Measurements from ENCODE around the gene DGKB.

The DGKB gene

DNA sequence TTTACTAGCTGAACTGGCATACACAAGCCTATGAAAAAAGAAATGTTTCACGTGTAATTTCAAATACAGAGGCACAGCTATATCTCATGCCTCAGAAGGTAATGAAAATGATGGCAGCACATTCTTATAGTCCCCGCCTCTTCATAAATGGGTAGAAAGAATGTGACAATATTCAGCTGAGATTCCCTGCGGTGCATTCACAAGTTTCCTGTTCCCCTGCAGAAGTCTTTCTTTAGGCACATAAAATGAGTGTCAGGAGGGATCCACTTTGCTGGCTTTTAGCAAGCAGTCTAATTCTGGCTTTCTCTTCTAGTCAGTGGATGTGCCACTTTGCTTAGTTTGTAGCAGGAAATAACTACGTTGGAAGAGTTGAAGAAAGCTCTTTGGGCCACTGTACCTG is 56.1 kb downstream of the DGKB start:
- no peaks in the 10 kb centered on the region for H3K36me3 Mint-ChIP-seq (ENCODE audit: low read depth)
- H3K27me3 Mint-ChIP-seq, result no peaks in the 10 kb centered on the region
- no peaks in the 10 kb centered on the region for H3K4me1 Mint-ChIP-seq (ENCODE audit: low read depth)

DNA sequence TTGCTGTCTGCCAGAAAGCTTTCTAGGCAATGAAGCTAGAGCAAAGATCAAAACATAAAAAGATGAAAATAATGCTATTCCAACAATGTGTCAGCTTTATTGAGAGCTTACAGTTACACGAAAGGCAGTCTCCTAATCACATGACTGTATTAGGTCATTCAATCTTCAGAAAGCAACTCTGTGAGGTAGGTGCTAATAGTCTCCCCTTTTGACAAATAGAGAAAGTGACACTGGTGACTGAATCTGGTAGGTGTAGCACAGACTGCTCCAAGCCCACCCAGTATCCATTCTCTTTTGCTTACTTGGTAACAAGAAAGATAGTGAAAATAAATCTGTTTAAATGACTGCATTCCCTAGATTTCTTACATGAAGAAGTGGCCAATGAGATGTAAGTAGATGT is 58.8 kb downstream of the DGKB start:
- no peaks in the 10 kb centered on the region for H3K36me3 Mint-ChIP-seq (ENCODE audit: low read depth)
- no peak overlapping the region for H3K27ac Mint-ChIP-seq
- H3K4me1 Mint-ChIP-seq (ENCODE audit: low read depth), result no peaks in the 10 kb centered on the region
- no peaks in the 10 kb centered on the region for H3K27me3 Mint-ChIP-seq
- peaks cover 4% of the 10 kb centered on the region for H3K9me3 Mint-ChIP-seq
- H3K4me3 Mint-ChIP-seq, result no peak overlapping the region
- no peak for DNase-seq

More for the DNA sequence above, 56.1 kb downstream of the DGKB start:
- H3K9me3 Mint-ChIP-seq, result peaks cover 2% of the 10 kb centered on the region
- H3K4me3 Mint-ChIP-seq, result no peak overlapping the region
- no peak for DNase-seq
- no peak overlapping the region for H3K27ac Mint-ChIP-seq

DNA sequence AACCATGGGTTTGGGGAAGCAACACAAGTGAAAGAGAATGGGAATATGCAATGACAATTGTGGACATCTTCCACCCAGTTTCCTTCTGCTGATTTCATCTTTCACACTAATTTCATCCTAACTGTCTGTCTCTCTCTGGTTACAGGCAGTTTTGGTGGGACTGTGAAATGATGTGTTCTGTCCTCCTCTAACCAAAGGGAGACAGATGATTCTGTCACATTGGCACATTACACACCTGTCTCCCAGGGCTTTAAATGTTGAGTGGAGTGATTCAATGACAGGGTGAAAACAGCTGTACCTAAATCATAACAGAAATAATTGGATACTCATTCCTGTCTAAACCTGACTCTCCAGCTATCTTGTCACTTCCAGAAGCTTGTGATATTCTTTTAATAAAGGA is 60.0 kb downstream of the DGKB start:
- H3K4me3 Mint-ChIP-seq, result no peak overlapping the region
- no peaks in the 10 kb centered on the region for H3K36me3 Mint-ChIP-seq (ENCODE audit: low read depth)
- DNase-seq, result no peak
- no peaks in the 10 kb centered on the region for H3K27me3 Mint-ChIP-seq
- no peak overlapping the region for H3K27ac Mint-ChIP-seq
- no peaks in the 10 kb centered on the region for H3K4me1 Mint-ChIP-seq (ENCODE audit: low read depth)
- peaks cover 4% of the 10 kb centered on the region for H3K9me3 Mint-ChIP-seq

DNA sequence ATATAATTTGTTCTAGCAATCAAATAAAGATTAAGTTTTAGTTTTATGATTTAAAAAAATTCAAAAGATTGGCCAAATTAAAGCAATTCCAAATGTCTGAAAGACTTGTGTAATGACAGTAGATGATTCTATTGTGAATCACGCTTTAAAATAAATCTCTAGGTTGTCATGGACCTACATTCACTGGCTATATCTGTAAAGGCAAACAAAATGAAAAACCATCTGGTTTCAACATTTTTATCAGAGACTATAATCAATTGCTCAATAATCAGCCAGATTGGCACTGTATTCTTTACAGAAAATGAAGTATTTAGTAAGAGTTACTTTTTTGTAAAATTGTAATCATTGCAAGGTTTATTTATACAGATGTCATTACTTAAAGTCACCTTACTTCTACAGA is 60.7 kb downstream of the DGKB start:
- H3K9me3 Mint-ChIP-seq, result peaks cover 4% of the 10 kb centered on the region
- no peak overlapping the region for H3K4me3 Mint-ChIP-seq
- no peaks in the 10 kb centered on the region for H3K4me1 Mint-ChIP-seq (ENCODE audit: low read depth)
- H3K27ac Mint-ChIP-seq, result no peak overlapping the region
- DNase-seq, result no peak
- no peaks in the 10 kb centered on the region for H3K36me3 Mint-ChIP-seq (ENCODE audit: low read depth)
- no peaks in the 10 kb centered on the region for H3K27me3 Mint-ChIP-seq

DNA sequence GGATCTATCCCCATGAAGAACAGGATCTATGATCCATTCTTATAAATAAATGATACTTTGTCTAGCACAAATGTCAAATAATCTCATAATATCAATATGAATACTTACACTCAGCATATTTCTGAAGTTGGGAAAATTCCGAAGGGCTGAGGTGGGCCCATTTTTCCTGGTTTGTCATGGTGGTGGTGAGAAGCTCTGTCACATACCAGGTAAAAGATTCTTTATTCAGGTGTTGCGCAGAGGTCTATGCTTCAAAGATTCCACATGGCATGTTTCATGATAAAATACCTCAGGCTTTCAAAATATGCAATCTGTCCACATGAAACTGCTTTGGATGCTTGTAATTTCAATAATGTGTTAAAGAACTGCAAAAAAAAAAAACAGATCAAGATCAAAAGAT is 61.5 kb downstream of the DGKB start:
- H3K9me3 Mint-ChIP-seq, result peaks cover 4% of the 10 kb centered on the region
- DNase-seq, result no peak
- H3K36me3 Mint-ChIP-seq (ENCODE audit: low read depth), result no peaks in the 10 kb centered on the region
- no peak overlapping the region for H3K27ac Mint-ChIP-seq
- no peak overlapping the region for H3K4me3 Mint-ChIP-seq
- no peaks in the 10 kb centered on the region for H3K4me1 Mint-ChIP-seq (ENCODE audit: low read depth)
- H3K27me3 Mint-ChIP-seq, result no peaks in the 10 kb centered on the region

DNA sequence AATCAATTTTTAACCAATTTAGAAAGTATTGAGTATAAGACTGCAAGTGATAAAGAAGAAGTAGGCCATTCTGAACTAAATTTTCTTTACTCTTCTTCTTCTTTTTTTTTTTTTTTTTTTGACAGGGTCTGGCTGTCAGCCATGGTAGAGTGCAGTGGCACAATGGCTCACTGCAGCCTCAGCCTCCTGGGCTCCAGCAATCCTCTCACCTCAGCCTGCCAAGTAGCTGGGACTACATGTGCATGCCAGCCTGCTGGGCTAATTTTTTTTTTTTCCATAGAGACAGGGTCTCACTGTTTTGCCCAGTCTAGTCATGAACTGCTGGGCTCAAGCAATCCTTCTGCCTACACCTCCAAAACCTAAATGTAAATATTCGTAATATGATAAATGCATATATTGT is 63.2 kb downstream of the DGKB start:
- Mint-ChIP-seq H3K9me3 (peaks cover 4% of the 10 kb centered on the region), H3K27ac (no peak overlapping the region), H3K4me3 (no peak overlapping the region), H3K27me3 (no peaks in the 10 kb centered on the region), H3K4me1 (ENCODE audit: low read depth) (no peaks in the 10 kb centered on the region), H3K36me3 (ENCODE audit: low read depth) (no peaks in the 10 kb centered on the region)
- no peak for DNase-seq

DNA sequence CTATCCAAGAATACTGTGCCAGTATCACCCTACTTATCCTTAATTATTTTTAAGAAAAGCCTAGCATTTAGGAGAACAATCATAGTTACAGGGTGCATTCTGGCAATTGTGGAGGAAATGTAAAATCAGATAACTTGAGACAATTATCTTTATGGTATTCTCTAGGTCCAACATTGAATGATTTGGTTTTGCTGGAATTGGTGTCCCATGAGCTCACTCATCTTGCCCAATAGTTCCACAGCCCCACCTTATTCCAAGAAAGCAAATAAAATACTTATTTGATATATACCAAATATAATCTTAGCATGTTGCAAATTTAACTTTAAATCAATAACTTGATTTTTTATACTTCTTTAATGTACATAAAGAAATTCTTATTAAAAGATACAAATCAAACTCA is 65.3 kb downstream of the DGKB start:
- H3K4me1 Mint-ChIP-seq (ENCODE audit: low read depth), result no peaks in the 10 kb centered on the region
- no peak for DNase-seq
- no peak overlapping the region for H3K4me3 Mint-ChIP-seq
- no peak overlapping the region for H3K27ac Mint-ChIP-seq
- no peaks in the 10 kb centered on the region for H3K36me3 Mint-ChIP-seq (ENCODE audit: low read depth)
- H3K27me3 Mint-ChIP-seq, result no peaks in the 10 kb centered on the region
- H3K9me3 Mint-ChIP-seq, result peaks cover 3% of the 10 kb centered on the region

DNA sequence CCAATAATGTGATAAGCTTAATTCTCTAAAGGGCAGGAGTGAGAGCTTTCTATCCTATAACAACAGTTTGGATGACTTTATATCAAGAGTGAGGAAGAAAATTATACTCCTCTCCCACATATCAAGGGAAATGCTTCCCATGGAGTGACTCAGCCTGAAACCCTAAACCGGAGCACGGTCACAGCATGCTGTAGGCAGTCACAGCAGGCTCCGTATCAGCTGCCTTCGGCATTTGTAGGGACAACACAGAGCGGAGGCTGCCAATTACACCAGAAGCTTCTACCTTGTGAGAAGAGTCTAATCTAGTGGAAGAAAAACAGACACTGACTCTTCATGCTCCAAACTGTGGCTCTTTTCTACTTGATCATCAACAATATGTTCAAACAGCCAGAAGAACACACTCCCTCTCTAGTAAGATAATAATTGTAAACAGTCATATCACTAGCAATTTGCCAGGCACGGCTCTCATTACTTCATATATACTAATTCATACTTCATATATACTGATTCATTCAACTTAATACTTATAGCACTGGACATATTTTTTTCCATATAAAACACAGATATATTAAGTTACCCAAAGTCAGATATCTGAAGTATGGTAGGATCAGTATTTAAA is 65.9 kb downstream of the DGKB start:
- Mint-ChIP-seq H3K4me1 (ENCODE audit: low read depth) (no peaks in the 10 kb centered on the region), H3K27me3 (no peaks in the 10 kb centered on the region), H3K36me3 (ENCODE audit: low read depth) (no peaks in the 10 kb centered on the region), H3K4me3 (no peak overlapping the region), H3K9me3 (peaks cover 3% of the 10 kb centered on the region), H3K27ac (no peak overlapping the region)
- no peak for DNase-seq

DNA sequence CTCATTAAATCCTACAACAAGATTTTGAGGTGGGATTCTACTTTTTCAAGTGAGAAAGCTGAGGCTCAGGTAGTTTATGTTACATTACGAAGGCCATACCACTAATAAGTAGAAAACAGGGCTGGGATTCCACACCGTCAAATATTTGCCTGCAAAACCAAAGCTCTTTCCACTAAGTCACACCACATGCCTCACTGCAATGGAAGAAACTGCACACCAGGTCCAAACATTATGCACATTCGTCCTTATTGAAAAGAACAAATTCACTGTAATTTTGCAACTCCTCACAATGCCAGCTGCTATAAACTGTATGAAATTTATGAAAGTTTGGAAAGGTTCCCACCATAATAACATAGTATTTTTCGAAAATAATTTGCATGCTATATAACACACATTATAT is 66.5 kb downstream of the DGKB start:
- no peaks in the 10 kb centered on the region for H3K36me3 Mint-ChIP-seq (ENCODE audit: low read depth)
- no peak overlapping the region for H3K4me3 Mint-ChIP-seq
- DNase-seq, result no peak
- H3K4me1 Mint-ChIP-seq (ENCODE audit: low read depth), result no peaks in the 10 kb centered on the region
- peaks cover 3% of the 10 kb centered on the region for H3K9me3 Mint-ChIP-seq
- no peaks in the 10 kb centered on the region for H3K27me3 Mint-ChIP-seq
- H3K27ac Mint-ChIP-seq, result no peak overlapping the region

DNA sequence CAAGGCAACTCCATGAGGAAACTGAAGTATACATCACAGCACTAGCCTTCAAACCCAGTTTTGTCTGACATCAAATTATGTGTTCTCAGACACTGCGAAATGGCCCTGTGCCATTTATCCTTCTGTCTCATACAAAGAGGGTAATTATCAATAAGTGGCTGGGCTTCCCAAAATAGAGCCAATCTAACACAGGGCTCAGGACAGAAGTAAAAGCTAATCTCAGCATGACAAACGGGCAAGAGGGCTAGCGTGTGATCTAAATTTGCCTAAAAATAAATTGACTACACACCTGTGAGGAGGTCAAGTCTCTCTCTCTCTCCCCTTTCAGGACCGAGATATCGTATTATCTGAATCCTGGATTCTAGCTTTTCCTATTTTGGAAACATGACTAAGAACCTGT is 67.2 kb downstream of the DGKB start:
- Mint-ChIP-seq H3K27ac (no peak overlapping the region), H3K4me1 (ENCODE audit: low read depth) (no peaks in the 10 kb centered on the region), H3K4me3 (no peak overlapping the region), H3K27me3 (no peaks in the 10 kb centered on the region), H3K9me3 (no peaks in the 10 kb centered on the region), H3K36me3 (ENCODE audit: low read depth) (no peaks in the 10 kb centered on the region)
- DNase-seq, result no peak

DNA sequence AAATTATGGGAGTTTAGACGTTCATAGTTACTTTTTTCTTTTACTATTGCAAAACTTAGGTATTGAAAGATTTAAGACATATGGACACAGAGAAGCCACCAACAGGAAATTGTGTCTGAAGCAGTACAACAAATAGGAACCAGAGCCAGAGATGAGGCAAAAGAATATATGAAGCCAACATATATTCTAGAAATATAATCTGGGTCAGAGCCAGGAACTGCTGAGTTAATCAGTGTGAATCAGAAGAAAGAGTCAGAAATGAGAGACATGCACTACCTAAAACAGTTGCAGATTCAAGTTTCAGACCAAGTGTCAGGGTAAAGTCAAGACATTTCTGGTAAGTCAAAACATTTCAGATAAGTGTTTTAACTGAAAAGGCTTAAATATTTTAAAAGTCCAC is 67.7 kb downstream of the DGKB start:
- no peaks in the 10 kb centered on the region for H3K4me1 Mint-ChIP-seq (ENCODE audit: low read depth)
- H3K27me3 Mint-ChIP-seq, result no peaks in the 10 kb centered on the region
- H3K36me3 Mint-ChIP-seq (ENCODE audit: low read depth), result no peaks in the 10 kb centered on the region
- H3K27ac Mint-ChIP-seq, result no peak overlapping the region
- no peak overlapping the region for H3K4me3 Mint-ChIP-seq
- no peaks in the 10 kb centered on the region for H3K9me3 Mint-ChIP-seq
- DNase-seq, result no peak

DNA sequence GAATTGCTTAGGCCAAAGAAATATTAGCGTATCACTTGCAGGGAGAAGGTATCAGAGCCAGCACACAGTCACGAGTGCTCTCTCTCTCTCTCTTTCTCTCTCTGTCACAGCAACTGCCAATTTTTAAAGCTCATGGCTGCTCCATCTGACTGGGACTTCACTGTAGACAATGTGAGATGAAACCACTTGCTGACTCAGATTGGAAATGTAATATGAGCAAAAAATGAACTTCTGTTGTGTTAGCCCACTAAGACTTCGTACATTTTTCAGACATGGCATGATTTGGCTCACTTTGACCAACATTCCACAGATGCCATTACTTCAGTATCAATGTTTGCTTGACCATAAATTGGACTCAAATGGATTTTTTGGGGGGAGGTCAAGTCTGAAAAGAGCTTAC is 68.1 kb downstream of the DGKB start:
- Mint-ChIP-seq H3K9me3 (no peaks in the 10 kb centered on the region), H3K4me3 (no peak overlapping the region), H3K27ac (no peak overlapping the region), H3K27me3 (no peaks in the 10 kb centered on the region), H3K4me1 (ENCODE audit: low read depth) (no peaks in the 10 kb centered on the region), H3K36me3 (ENCODE audit: low read depth) (no peaks in the 10 kb centered on the region)
- DNase-seq, result no peak

DNA sequence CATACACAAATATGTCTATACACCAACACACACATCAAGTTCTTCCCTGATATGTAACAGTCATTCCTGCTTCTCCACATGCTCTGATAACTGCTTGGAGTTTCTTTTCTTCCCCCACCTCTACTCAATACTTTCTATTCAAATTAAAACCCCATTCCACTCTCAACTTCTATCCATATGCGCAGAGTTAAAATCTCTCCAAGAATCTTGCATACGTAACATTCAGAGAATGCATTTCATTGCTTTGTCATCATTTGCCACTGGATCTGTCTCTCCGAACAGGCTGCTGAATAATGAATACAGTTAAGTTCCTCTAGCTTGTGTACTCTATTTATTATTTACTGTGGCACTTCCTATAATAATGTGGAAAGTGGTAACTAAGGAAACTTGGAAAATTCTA is 68.8 kb downstream of the DGKB start:
- H3K36me3 Mint-ChIP-seq (ENCODE audit: low read depth), result no peaks in the 10 kb centered on the region
- H3K4me1 Mint-ChIP-seq (ENCODE audit: low read depth), result no peaks in the 10 kb centered on the region
- peaks cover 1% of the 10 kb centered on the region for H3K9me3 Mint-ChIP-seq
- H3K27me3 Mint-ChIP-seq, result no peaks in the 10 kb centered on the region
- no peak overlapping the region for H3K4me3 Mint-ChIP-seq
- DNase-seq, result no peak
- H3K27ac Mint-ChIP-seq, result no peak overlapping the region

DNA sequence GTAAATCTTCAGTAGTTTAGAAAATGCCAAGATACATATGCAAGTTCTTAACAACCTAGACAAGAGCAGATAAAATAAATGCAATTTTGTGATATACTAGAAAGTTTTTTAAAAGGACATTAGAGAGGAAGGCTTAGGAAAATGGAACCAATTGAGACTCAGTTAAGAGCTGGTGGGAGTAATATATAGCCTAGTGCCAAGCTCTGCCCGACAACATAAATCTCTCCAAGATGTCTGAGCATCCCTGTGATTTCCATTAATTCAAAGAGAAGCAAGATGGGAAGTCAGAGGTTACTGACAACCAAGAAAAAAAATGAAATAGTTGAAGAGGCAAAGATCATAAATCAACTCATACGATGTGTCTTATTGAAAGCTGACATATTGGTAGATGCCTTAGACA is 74.5 kb downstream of the DGKB start:
- Mint-ChIP-seq H3K4me1 (ENCODE audit: low read depth) (no peaks in the 10 kb centered on the region), H3K27ac (no peak overlapping the region), H3K27me3 (no peaks in the 10 kb centered on the region), H3K9me3 (peaks cover 4% of the 10 kb centered on the region), H3K4me3 (no peak overlapping the region), H3K36me3 (ENCODE audit: low read depth) (no peaks in the 10 kb centered on the region)
- no peak for DNase-seq

DNA sequence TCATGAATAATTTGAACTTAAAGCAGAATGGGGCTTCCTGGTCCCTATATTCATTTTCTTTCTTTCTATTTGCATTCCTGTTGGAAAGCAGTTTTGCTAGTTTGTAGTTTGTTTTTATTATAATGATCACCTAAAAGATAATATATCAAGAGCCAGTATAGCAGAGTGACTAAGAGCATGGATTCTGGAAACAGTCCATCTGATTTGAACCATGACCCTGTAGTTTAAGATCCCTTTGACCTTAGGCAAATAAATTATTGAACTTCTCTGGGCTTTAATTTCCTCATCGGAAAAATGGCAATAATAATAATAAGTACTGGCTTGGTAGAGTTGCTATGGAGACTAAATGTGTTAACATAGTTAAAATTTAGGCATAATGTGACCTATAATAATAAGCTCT is 76.1 kb downstream of the DGKB start:
- Mint-ChIP-seq H3K27ac (no peak overlapping the region), H3K27me3 (no peaks in the 10 kb centered on the region), H3K9me3 (peaks cover 4% of the 10 kb centered on the region), H3K36me3 (ENCODE audit: low read depth) (no peaks in the 10 kb centered on the region), H3K4me3 (no peak overlapping the region), H3K4me1 (ENCODE audit: low read depth) (no peaks in the 10 kb centered on the region)
- no peak for DNase-seq

DNA sequence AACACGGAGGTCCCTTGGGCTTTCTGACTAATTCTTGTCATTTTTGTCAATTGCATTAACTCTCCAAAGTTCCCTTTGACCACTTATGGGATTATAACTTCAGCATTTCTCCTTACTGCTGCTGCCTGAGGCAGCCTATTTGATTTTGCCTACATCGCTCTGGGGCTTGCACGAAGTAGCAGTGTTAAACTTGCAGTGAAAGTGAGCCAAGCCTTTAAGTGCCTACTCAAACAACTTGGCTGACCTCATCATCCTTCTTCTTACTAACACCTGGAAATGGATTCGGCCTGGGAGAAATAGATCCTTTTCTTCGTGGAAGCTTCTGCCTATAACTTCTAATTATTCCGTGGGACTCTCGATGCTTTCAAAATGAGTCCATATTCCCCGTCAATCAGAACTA is 76.6 kb downstream of the DGKB start:
- no peaks in the 10 kb centered on the region for H3K36me3 Mint-ChIP-seq (ENCODE audit: low read depth)
- H3K4me3 Mint-ChIP-seq, result no peak overlapping the region
- no peaks in the 10 kb centered on the region for H3K4me1 Mint-ChIP-seq (ENCODE audit: low read depth)
- no peaks in the 10 kb centered on the region for H3K27me3 Mint-ChIP-seq
- no peak for DNase-seq
- H3K9me3 Mint-ChIP-seq, result peaks cover 4% of the 10 kb centered on the region
- H3K27ac Mint-ChIP-seq, result no peak overlapping the region
